Anterior cingulate cortex (tissue), 58 donors: ENCODE data around the gene PCLAF.
"Not testable (repeated sequence)": the region's sequence is repeated elsewhere in the genome, so short reads cannot be mapped to it uniquely, and the experiment has no call there.

Experiments used
- DNase-seq, 58 donors: peaks; one replicate each; lab custom pipeline; 2025; lab: John Stamatoyannopoulos, UW

Gene PCLAF

DNA sequence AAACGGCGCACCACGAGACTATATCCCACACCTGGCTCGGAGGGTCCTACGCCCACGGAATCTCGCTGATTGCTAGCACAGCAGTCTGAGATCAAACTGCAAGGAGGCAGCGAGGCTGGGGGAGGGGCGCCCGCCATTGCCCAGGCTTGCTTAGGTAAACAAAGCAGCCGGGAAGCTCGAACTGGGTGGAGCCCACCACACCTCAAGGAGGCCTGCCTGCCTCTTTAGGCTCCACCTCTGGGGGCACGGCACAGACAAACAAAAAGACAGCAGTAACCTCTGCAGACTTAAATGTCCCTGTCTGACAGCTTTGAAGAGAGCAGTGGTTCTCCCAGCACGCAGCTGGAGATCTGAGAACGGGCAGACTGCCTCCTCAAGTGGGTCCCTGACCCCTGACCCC, 54.3 kb downstream of the PCLAF start:
- DNase-seq: not testable (repeated sequence)

DNA sequence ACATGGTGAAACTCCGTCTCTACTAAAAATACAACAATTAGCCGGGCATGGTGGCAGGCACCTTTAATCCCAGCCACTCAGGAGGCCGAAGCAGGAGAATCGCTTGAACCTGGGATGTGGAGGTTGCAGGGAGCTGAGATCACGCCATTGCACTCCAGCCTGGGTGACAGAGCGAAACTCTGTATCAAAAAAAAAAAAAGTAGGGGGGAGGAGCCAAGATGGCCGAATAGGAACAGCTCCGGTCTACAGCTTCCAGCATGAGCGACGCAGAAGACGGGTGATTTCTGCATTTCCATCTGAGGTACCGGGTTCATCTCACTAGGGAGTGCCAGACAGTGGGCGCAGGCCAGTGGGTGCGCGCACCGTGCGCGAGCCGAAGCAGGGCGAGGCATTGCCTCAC, 54.8 kb downstream of the PCLAF start:
- not testable (repeated sequence) for DNase-seq

DNA sequence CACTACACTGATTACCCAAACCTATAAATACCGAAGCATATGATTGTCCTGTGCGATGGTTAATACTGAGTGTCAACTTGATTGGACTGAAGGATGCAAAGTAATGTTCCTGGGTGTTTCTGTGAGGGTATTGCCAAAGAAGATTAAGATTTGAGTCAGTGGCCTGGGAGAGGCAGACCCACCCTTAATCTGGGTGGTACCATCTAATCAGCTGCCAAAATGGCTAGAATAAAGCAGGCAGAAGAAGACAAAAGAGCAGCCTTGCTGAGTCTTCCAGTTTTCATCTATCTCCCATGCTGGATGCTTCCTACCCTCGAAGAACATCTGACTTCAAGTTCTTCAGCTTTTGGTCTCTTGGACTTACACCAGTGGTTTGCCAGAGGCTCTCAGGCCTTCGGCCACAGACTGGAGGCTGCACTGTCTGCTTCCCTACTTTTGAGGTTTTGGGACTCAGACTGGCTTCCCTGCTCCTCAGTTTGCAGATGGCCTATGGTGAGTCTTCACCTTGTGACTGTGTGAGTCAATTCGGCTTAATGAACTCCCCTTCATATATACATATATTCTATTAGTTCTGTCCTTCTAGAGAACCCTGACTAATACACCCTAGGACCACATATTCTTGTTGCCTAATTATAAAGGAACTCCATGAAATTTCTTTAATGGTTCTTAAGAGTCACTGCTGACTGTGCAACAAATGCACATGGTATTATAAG, 56.9 kb downstream of the PCLAF start:
- no peak for DNase-seq

DNA sequence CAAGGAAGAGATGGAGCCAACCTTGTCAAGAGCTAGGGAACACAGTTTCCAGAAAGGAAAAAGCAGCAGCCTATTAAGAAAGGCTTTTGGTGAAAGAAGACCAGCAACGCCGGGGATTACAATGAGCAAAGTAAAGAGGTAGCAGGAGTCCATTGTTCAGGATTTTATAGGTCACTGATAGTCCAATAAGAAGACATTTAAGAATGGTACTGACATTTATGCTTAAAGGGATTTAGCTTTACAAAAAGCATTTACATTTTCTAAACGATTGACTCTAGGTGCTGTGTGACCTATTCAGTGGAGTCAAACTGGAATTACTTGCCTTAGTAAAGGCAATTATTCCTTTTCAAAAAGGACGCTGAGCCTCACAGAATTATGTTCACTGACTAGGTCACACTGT, 66.0 kb downstream of the PCLAF start:
- no peak for DNase-seq

DNA sequence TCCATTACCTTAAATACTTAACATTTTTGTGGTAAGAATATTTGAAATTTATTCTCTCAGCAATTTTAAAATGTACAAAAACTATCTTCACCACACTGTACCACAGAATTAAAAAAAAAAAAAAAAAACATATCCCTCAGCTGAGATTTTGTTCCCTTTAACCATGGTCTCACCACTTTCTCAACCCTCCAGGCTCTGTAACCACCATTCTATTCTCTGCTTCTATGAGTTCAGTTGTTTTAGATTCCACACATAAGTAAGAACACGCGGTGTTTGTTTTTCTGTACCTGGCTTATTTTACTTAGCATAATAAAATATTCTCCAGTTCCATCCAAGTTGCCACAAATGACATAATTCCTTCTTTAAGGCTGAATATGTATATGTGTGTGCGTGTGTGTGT, 66.8 kb downstream of the PCLAF start:
- no peak for DNase-seq
